SK-N-SH treated with all-trans-retinoic acid at 6 μM for 48 hours (cell line): ENCODE data around the gene GPR176.

Source experiments
- ARNTL ChIP-seq: fragments of 450-650 bp; formaldehyde crosslinking; IDR thresholded peaks from 2 replicates; pipeline ENCODE4 v1.5.0; 2020; ENCODE audit warnings: low read depth, mild to moderate bottlenecking, moderate library complexity, borderline replicate concordance
- CREB5 ChIP-seq: fragments of 250-450 bp; sonication (Bioruptor Pico); IDR thresholded peaks from 2 replicates; pipeline ENCODE4 v1.5.1; 2020; ENCODE audit warnings: low read depth, mild to moderate bottlenecking, moderate library complexity
- CSDC2 ChIP-seq: fragments of 250-450 bp; sonication (Bioruptor Pico); IDR thresholded peaks from 2 replicates; pipeline ENCODE4 v1.5.0; 2020; ENCODE audit warnings: mild to moderate bottlenecking, moderate library complexity
- ESRRG ChIP-seq: fragments of 250-450 bp; sonication (Bioruptor Pico); IDR thresholded peaks from 2 replicates; pipeline ENCODE4 v1.6.1; 2021; ENCODE audit warnings: mild to moderate bottlenecking
- OSR1 ChIP-seq: fragments of 250-450 bp; sonication (Bioruptor Pico); IDR thresholded peaks from 2 replicates; pipeline ENCODE4 v1.8.0; 2022; ENCODE audit warnings: moderate library complexity, mild to moderate bottlenecking, inconsistent platforms
- RARB ChIP-seq: fragments of 250-450 bp; sonication (Bioruptor Pico); IDR thresholded peaks from 2 replicates; pipeline ENCODE4 v1.8.0; 2021; ENCODE audit warnings: mild to moderate bottlenecking, moderate library complexity
- TCF4 ChIP-seq: fragments of 250-450 bp; sonication (Bioruptor Pico); IDR thresholded peaks from 2 replicates; pipeline ENCODE4 v1.8.0; 2021; ENCODE audit warnings: mild to moderate bottlenecking, moderate library complexity, borderline replicate concordance
- ZFP3 ChIP-seq: fragments of 250-450 bp; sonication (Bioruptor Pico); IDR thresholded peaks from 2 replicates; pipeline ENCODE4 v1.5.0; 2020; ENCODE audit warnings: mild to moderate bottlenecking, moderate library complexity
- ZFP30 ChIP-seq: fragments of 450-650 bp; formaldehyde crosslinking; IDR thresholded peaks from 2 replicates; pipeline ENCODE4 v1.5.0; 2022; ENCODE audit warnings: mild to moderate bottlenecking, moderate library complexity
- TF ChIP-seq, protein P1 (sequence below): fragments of 250-450 bp; sonication (Bioruptor Pico); IDR thresholded peaks from 2 replicates; pipeline ENCODE4 v1.8.0; 2020; ENCODE audit warnings: mild to moderate bottlenecking, moderate library complexity, borderline replicate concordance
- TF ChIP-seq, protein P2 (sequence below): fragments of 250-450 bp; sonication (Bioruptor Pico); IDR thresholded peaks from 2 replicates; pipeline ENCODE4 v1.5.1; 2021; ENCODE audit warnings: mild to moderate bottlenecking, moderate library complexity

DNA sequence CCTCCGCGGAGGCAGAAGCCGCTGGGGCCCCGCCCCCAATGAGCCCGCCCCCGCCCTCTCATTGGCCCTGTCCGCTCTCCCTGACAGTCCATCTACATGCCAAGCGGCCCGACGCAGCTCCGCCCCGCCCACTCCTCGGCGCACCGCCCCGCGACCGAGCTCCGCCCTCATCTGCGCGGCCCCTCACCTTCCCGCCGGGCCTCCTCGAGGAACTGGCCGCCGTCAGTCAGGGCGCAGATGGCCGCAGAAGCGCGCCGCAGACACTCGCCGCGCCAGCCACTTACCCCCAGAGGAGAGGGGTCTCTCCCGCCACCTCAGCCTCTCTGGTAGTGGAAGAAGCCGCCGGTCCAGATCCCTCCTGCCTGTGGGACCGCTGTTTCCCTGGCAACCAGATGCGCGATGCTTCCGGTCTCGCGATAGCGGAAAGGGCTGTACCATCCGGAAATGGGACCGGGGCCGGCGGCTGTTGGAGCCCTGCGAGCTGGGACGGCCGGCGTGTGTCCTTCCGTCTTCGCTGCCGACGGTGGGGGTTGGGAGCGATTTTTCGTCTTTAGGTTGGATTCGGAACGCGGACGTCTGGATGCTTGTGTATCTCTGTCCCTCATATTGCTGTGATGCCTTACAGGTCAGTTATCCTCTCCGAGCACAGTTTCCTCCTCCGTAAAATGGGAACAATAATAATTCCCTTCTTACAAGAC lies 137.5 kb downstream of the GPR176 start, which contains the start of gene FSIP1:
- TF ChIP-seq, protein P1, sequence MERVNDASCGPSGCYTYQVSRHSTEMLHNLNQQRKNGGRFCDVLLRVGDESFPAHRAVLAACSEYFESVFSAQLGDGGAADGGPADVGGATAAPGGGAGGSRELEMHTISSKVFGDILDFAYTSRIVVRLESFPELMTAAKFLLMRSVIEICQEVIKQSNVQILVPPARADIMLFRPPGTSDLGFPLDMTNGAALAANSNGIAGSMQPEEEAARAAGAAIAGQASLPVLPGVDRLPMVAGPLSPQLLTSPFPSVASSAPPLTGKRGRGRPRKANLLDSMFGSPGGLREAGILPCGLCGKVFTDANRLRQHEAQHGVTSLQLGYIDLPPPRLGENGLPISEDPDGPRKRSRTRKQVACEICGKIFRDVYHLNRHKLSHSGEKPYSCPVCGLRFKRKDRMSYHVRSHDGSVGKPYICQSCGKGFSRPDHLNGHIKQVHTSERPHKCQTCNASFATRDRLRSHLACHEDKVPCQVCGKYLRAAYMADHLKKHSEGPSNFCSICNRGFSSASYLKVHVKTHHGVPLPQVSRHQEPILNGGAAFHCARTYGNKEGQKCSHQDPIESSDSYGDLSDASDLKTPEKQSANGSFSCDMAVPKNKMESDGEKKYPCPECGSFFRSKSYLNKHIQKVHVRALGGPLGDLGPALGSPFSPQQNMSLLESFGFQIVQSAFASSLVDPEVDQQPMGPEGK (CRISPR knock-in tag) = no peak
- TF ChIP-seq ZFP3 = no peak
- TF ChIP-seq ARNTL = no peak
- TF ChIP-seq CSDC2 (CRISPR knock-in tag) = no peak
- no peak for TF ChIP-seq ZFP30 (CRISPR knock-in tag)
- TF ChIP-seq CREB5 (CRISPR knock-in tag) = no peak
- TF ChIP-seq TCF4 (CRISPR knock-in tag) = no peak
- TF ChIP-seq RARB (CRISPR knock-in tag) = no peak
- TF ChIP-seq, protein P2, sequence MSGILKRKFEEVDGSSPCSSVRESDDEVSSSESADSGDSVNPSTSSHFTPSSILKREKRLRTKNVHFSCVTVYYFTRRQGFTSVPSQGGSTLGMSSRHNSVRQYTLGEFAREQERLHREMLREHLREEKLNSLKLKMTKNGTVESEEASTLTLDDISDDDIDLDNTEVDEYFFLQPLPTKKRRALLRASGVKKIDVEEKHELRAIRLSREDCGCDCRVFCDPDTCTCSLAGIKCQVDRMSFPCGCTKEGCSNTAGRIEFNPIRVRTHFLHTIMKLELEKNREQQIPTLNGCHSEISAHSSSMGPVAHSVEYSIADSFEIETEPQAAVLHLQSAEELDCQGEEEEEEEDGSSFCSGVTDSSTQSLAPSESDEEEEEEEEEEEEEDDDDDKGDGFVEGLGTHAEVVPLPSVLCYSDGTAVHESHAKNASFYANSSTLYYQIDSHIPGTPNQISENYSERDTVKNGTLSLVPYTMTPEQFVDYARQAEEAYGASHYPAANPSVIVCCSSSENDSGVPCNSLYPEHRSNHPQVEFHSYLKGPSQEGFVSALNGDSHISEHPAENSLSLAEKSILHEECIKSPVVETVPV (CRISPR knock-in tag) = no peak
- TF ChIP-seq OSR1 = no peak
- no peak for TF ChIP-seq ESRRG (CRISPR knock-in tag)
